GM18505 (cell line): ENCODE data around the gene FNDC11.

Experiments
- ATAC-seq: cut with Tn5 transposase; IDR thresholded peaks from one replicate; pipeline ENCODE4 v1.9.1; 2021; ENCODE audit not compliant: unreplicated experiment
- POLR2A ChIP-seq: IDR thresholded peaks from 4 replicates; pipeline ENCODE4 v1.6.1; 2011; ENCODE audit warnings: borderline replicate concordance; ENCODE audit not compliant: insufficient read depth, insufficient read length; ENCODE audit errors: extremely low read depth

The FNDC11 gene

GRCh38 chr20:63539092-63539430, 14.9 kb upstream of the FNDC11 start:
- TF ChIP-seq POLR2A = no peak
- no peak for ATAC-seq

GRCh38 chr20:63539441-63540370, 14.3 kb upstream of the FNDC11 start:
- no peak for ATAC-seq
- no peak for TF ChIP-seq POLR2A

GRCh38 chr20:63540417-63541186, 13.4 kb upstream of the FNDC11 start:
- no peak for TF ChIP-seq POLR2A
- ATAC-seq = no peak

- ATAC-seq = no peak
- TF ChIP-seq POLR2A = no peak
These were observed 12.6 kb upstream of the FNDC11 start for GRCh38 chr20:63541371-63541770.

DNA sequence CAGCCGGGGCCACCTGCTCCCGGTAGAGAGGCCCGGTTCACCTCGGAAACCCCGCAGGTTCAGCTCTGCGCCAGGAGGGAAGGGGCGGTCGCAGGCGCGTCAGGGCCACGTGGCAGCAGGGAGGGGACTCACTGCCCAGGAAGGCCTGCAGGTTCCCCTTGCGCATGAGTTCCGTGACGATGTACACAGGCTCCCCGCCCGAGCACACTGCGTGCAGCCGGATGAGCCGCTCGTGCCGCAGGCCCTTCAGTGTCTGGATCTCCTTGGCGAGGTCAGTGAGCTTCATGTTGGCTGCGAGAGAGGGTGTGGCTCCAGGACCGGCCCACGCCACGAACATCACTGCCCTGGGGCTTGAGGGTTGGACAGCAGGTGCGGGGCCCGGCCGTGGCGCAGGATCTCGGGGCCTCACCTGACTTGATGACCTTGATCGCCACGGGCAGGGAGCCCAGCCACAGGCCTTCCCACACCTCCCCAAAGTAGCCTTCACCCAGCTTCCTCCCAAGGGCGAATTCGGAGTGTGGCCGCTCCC, 11.9 kb upstream of the FNDC11 start:
- no peak for ATAC-seq
- TF ChIP-seq POLR2A = no peak

DNA sequence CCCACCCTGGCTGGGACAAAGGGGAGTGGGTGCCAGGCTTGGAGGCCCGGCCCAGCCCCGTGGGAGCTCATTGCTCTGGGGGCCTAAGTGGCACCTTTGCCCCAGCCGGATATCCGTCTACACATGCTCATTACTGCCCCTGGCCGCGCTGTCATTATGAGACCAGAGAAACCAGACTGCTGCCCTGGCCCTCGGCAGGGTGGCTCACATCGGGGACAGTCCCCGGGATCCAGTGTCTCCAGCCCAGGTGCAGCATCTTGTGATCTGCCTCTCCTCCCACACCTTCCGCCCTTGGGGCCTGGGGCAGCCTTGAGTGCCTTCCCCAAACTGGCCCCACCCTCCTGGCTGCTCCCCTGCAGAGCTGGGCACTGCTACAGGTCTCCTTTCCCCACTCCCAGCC, 11.3 kb upstream of the FNDC11 start:
- ATAC-seq = no peak
- no peak for TF ChIP-seq POLR2A

DNA sequence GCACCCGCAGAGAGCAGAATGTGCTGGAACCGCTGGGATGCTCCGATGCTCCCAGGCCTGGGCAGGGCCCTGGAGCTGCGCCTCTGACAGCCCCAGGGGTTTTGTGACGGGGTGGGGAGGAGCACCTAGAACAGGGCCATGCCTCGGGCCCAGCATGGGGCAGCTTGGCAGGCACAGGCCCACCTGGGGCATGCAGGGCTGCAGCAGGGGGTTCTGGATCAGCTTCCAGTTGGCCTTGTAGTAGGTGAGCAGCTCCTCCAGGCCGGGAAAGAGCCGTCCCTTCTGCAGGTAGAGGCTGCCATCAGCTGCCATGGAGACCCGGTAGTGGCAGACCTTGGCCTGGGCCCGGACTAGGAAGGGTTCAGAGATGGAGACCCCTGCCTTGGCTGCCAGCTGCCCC, 10.8 kb upstream of the FNDC11 start:
- TF ChIP-seq POLR2A = no peak
- ATAC-seq = no peak

DNA sequence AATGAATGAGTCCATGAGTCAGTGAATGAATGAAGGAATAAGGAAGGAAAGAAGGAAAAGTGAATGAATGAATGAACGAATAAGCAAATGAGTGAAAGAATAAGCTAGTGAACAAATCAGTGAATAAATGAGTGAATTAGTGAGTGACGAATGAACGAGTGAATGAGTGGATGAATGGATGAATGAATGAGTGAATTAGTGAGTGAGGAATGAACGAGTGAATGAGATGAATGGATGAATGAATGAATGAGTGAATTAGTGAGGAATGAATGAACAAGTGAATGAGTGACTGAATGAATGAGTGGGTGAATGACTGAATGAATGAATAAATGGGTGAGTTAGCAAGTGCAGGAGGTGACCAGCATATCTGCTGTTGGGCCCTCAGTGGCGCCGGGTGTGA, 10.2 kb upstream of the FNDC11 start:
- ATAC-seq = no peak
- no peak for TF ChIP-seq POLR2A

GRCh38 chr20:63544241-63544957, 9.6 kb upstream of the FNDC11 start:
- no peak for ATAC-seq
- TF ChIP-seq POLR2A = no peak

DNA sequence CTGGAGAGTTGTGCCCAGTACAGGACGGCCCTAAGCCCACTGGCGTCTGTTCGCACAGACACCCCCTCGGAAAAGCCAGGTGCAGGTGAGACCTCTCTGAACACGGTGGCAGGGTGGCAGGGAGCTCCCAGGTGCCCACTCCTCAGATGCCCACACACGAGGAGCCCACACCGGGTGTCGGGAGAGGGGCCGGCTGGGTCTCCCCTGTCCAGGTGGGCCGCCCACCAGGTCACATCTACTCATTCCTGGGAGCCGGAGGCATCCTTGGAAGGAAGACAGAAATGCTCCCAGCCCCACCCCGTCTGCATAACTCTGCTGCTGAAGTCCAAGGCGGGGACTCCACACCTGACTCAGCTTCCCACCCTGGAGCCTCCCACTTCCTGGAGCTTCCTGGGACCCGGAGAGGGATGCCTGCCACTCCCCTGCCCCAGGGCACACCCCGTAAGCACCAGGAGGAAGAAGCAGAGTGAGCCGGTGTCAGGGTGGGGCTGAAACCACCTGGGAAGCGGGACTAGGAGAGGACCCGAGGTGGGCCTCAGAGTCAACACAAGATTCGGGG, 8.9 kb upstream of the FNDC11 start:
- ATAC-seq = no peak
- TF ChIP-seq POLR2A = no peak

DNA sequence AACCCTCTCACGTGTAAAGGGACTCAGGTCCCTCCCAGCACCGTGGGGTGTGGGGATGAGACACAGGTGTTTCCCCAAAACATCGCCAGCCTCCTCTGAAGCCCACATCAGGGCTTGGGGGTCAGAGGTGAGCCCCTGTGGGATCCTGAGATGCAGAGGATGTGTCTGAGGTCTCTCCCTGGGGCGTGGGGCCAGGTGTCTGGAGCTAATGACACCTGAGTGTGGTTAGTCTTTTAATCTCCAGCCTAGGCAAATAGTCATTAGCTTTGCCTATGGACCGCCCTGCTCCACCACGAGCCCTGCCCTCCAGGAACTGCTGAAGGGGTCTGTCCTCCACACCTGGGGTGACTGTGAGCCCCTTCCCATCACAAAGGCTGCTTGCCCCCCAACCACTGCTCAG, 8.1 kb upstream of the FNDC11 start:
- ATAC-seq = no peak
- no peak for TF ChIP-seq POLR2A

DNA sequence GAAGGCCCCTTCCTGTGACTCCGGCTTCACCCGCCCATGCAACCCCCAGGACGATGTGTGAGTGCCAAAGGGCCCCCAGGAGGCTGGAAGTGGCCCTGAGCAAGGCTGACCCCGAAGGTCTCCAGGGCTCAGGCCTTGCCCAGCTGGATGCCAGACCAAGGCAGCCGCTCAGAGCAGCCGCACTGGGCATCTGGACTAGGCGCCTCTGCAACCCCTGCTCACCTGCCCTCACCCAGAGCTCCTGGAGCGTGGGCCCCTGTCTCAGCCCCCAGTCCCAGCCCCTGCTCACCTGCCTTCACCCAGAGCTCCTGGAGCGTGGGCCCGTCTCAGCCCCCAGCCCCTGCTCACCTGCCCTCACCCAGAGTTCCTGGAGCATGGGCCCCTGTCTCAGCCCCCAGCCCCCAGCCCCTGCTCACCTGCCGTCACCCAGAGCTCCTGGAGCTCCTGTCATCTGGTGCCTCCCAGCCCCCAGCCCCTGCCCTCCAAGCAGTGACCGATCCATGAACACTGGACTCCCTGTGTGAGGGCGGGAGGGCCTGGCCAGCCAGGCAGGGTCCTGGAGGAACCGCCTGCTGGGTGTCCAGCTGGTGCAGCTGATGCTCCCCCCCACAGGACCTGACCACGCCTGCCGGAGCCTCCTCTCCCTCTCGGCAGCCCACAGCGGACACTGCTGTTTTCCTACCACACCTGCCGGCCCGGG, 7.6 kb upstream of the FNDC11 start:
- no peak for TF ChIP-seq POLR2A
- no peak for ATAC-seq
